Adipose tissue (tissue), 3 donors: ENCODE measurements around the gene GXYLT1. TPM values are rescaled to one million over a fixed set of nuclear protein-coding genes. Genes with fewer than 3 reads are reported as not detected.
"Not testable (repeated sequence)": the region's sequence is repeated elsewhere in the genome, so short reads cannot be mapped to it uniquely, and the experiment has no call there.

Experiments
- H3K27ac ChIP-seq: one replicate; pipeline ENCODE4 v1.5.1; 2013; ENCODE audit warnings: low read depth, low read length
- WGBS, 3 donors: extraction: QIAGEN DNeasy Blood & Tissue Kit; methylation state at CpG; one replicate each; pipeline ENCODE4 v1.1.7; 2013; 5-methylcytosine and 5-hydroxymethylcytosine counted together
- polyA plus RNA-seq, 3 donors: library from polyadenylated mRNA; stranded (reverse); fragments of 200-250 nt; gene quantifications; one replicate each; pipeline ENCODE4 v1.2.3, GENCODE V29; 2013
- donor health status: healthy with polysubstance abuse.
- donor health status: Bipolar disorder and iron deficiency.
- donor health status: healthy.

The GXYLT1 gene
- polyA plus RNA-seq, 3 donors: 2.1 to 6.2 (median 3.4) TPM

DNA sequence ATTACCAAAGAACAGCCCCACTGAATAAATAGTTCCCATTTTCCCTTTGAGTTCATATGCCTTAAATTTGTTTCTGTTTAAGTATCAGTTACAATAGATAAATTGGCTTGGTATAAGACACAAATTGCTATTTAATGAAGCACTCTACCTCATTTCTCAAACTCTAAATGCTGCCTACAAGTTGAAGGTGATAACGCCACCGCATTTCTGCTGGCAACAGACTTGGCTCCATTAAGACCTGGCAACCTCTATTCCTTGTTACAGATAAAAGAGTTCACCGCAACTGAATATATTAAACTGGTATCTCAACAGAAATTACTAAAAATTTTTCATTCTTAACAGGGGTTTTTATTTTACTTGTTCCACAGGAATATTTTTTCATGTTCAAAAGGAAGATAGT lies 35.6 kb downstream of the GXYLT1 start:
- H3K27ac ChIP-seq: no peak overlapping the region
- WGBS, 3 donors: 76 to 94% (median 88%) methylated on average over 3 of the region's 3 CpGs

DNA sequence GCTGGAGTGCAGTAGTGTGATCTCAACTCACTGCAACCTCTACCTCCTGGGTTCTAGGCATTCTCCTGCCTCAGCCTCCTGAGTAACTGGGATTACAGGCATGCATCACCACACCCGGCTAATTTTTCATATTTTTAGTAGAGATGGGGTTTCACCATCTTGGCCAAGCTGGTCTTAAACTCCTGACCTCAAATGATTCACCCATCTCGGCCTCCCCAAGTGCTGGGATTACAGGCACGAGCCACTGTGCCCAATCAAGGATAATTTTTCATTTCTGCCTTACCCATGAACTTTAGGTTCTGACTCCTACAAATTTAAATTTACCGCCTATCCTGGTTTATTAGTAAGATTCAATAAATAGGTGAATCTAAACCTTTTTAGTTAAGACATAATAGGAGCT lies 37.9 kb downstream of the GXYLT1 start:
- 93 to 97% (median 95%) methylated on average over 4 of the region's 4 CpGs for WGBS, 3 donors

DNA sequence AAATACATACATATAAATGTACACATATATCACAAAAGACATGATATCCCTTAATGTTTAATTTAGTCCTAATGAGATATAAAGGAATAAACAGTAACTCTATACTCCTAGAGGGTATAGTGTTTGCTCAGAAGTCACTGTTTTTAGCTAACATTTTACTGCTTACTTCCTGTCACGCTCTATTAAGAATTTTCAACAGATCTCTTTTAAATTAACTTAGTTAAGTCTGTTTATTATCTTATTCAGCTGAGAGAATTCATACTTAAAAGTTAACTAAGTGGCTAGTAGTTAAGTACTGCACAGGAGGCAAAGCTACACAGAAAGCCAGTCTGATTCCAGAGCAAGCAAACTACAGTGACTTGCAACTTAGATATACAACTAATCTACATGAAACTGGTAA lies 39.9 kb downstream of the GXYLT1 start:
- 80 to 84% (median 83%) methylated on average over 1 of the region's 1 CpG for WGBS, 3 donors
- no peak overlapping the region for H3K27ac ChIP-seq

More for the DNA sequence above, 37.9 kb downstream of the GXYLT1 start:
- not testable (repeated sequence) for H3K27ac ChIP-seq

DNA sequence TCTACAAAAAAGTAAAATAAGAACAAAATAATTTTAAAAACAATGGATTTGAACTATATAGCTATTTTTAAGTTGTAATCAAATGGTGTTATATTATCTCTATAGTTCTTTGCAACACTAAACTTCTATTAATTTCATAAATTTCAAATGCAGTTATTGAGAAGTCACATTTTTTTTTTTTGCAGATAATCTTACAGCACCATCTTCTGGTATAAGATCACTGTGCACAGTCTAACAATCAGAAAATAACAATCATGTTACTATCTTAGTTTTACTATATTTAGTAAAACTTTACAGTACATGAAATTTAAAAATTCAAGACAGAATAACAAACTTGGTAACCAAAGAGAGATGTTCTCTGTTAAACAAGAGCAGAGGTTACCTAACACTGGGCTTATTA lies 40.6 kb downstream of the GXYLT1 start:
- H3K27ac ChIP-seq: no peak overlapping the region

DNA sequence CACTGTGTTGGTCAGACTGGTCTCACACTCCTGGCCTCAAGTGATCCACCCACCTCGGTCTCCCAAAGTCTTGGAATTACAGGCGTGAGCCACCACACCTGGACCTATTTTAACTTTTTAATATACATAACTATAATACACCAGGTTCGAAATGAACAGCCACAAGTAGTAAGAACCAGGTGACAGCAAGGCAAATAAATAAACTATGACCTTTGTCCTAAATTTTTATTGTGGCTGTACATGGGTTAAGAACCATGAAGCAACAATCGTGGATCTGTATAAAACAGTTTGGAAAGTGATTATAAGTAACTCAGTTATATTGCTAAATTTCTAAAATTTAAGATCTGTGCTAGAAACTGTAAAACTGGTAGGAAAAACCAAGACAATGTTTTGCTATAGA lies 41.5 kb downstream of the GXYLT1 start:
- no peak overlapping the region for H3K27ac ChIP-seq
- 60 to 95% (median 89%) methylated on average over 4 of the region's 4 CpGs for WGBS, 3 donors

DNA sequence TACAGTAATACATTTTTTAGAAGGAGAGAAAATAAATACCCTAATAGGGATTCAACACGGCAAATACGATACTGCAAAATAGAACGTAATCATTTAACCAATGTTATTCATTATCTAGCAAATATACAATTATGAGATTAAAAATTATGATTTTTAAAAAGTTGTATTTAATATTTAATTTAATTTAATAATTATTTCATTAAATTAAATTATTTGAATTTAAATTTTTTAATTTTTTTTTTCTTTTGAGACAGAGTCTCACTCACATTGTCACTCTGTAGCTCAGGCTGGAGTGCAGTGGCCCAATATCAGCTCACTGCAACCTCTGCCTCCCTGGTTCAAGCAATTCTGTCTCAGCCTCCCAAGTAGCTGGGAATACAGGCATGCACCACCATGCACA lies 42.0 kb downstream of the GXYLT1 start:
- WGBS, 3 donors: 96 to 98% (median 97%) methylated on average over 3 of the region's 3 CpGs
- H3K27ac ChIP-seq: no peak overlapping the region

DNA sequence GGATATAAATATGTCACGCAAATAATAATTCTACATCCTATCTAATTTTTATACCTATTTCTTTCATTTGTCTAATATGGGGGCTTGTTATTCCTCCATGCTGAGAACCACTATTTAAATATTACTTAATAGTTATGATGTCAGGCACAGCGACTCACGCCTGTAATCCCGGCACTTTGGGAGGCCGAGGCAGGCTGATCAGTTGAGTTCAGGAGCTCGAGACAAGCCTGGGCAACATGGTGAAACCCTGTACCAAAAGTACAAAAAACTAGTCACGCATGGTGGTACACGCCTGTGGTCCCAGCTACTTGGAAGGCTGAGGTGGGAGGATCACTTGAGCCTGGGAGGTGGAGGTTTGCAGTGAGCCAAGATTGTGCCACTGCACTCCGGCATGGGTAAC lies 45.2 kb downstream of the GXYLT1 start:
- 97 to 100% (median 97%) methylated on average over 9 of the region's 9 CpGs for WGBS, 3 donors
- H3K27ac ChIP-seq: no peak overlapping the region

DNA sequence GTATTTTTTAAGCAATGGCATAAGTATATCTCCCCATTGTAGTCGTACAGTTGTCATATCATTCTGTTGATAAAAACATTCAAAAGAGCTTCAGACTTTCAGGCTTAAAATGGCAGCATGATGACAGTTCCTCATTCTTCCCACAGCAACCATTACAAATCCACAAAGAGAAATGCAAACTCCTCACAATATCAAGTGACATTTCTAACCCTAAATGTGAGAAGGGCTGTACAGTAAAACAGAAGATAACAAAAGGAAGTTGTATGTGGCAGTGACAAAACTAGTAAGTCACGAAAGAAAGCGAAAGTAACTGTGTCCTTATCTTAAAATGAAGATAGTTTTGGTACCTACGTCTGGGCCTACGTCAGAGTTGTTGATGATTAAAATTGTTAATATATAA lies 46.7 kb downstream of the GXYLT1 start:
- H3K27ac ChIP-seq: no peak overlapping the region
- WGBS, 3 donors: 45 to 70% (median 52%) methylated on average over 5 of the region's 5 CpGs

DNA sequence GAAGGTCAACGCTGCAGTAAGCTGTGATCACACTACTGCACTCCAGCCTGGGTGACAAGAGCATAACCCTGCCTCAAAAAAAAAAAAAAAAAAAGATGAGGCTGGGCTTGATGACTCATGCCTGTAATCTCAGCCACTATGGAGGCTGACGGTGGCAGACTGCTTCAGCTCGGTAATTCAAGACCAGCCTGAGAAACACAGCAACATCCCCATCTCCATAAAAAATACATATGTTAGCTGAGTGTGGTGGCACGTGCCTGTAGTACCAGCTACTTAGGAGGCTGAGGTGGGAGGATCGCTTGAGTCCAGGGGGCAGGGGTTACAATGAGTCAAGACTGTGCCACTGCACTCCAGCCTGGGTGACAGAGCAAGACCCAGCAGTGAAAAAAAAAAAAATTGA lies 50.4 kb downstream of the GXYLT1 start:
- H3K27ac ChIP-seq: no peak overlapping the region
- WGBS, 3 donors: 71 to 95% (median 91%) methylated on average over 5 of the region's 5 CpGs

DNA sequence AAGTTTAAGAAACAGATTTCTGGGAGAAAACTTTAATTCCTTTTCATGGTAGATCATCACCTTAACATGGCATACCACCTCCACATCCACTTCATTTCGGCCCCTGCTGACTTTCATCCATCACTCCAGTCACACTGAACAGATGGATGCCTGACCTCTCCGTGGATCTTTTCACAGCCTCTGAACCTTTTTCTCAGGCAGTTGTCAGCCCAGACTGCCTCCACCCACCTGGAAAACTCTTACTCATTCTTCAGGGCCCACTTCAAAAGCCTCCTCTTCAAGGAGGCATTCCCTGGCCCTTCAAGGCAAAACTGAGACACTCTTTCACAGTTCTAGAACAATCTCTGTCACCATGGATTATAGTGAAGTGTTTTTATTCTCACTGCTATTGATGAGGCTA lies 52.9 kb downstream of the GXYLT1 start:
- no peak overlapping the region for H3K27ac ChIP-seq
- 74 to 85% (median 77%) methylated on average over 2 of the region's 2 CpGs for WGBS, 3 donors

DNA sequence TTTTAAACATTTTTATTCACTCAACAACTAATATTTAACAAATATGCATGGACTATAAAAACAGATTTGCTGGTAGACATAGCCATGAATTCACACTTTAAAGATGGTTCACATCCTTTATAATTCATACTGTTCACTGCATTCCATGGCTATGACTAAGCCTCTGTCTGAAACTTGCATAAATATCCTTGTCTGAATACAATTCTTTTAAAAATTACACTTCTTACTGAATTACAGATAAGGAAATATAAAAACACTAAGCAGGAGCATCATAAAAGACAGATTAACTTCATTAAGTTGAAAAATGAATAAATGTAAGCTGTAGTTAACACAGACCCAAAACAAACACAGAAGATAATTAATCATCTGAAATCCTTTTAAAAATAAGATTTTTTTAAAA lies 53.8 kb downstream of the GXYLT1 start:
- H3K27ac ChIP-seq: no peak overlapping the region

DNA sequence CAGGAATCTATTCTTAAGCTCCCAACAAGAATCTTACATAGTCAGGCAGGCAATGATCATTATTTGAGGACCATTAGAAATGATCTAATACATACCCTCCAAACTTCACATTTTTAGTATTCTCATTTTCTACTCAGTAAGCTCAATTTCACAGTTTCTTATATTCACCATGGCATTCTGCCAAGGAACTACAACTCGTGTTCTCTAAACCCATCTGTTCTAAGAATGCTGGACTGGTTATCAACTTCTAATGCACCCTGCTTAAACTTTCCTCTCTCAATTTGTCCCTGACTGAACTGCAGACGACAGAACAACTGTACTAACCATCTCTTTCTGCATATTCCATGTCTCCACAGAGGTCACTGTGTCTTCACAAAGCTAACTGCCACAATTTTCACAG lies 58.6 kb downstream of the GXYLT1 start:
- 47 to 60% (median 52%) methylated on average over 2 of the region's 2 CpGs for WGBS, 3 donors
- no peak overlapping the region for H3K27ac ChIP-seq

DNA sequence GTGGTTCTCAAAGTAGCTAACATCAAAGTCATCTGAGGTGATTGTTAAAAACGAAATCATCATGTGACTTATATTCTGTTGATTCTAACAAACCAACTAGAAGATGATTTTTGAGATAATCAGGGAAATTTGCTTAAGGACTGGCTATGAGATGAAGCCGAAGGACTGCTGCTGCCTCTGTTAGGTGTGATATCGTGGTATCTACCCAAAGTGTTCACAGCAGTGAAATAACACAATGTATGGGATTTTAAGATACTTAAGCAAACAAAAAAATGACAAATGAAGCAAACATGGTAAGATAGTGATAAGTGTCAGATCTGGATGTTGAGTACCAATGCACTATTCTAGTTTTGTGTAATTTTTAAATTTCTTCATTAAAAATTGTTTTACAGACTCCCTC lies 59.1 kb downstream of the GXYLT1 start:
- WGBS, 3 donors: 67 to 73% (median 71%) methylated on average over 3 of the region's 3 CpGs
- H3K27ac ChIP-seq: no peak overlapping the region

DNA sequence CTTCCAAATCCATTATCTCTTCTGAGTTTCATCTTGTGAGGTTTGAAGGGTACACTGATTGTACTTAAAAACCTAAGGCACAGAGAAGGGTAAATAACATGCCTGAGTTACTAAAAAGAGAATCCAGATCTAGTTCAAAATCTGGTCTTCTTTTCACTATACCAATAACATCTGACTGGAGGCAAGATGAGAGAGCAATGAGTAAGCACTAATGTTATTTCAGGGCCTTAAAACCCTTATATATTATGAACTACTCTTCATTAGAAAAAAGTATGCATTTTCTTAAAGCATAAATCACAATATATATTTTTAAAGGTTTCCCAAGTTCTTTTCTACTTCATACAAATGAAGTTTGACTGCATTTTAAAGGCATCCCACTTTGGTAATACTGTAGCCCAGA lies 60.2 kb downstream of the GXYLT1 start:
- no peak overlapping the region for H3K27ac ChIP-seq

DNA sequence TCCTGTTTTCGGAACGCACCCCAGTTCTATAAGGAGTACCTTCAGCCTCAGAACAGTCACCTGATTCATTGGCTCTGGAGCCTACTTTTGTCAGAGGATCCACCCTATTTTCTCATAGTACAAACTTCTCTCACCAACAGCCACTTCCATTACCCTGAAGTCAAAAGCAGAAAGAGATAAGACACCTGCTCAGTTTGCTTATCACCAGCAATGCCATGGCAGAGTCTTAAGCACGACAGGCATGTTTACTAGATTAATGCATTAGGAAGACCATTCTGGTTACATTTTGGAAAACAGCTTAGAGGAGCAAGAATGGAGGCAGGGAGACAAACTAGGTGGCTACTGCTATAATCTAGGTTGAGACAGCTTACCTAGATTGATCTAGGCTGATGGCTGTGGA lies 67.7 kb downstream of the GXYLT1 start:
- no peak overlapping the region for H3K27ac ChIP-seq
- WGBS, 3 donors: 82 to 83% (median 82%) methylated on average over 3 of the region's 3 CpGs

DNA sequence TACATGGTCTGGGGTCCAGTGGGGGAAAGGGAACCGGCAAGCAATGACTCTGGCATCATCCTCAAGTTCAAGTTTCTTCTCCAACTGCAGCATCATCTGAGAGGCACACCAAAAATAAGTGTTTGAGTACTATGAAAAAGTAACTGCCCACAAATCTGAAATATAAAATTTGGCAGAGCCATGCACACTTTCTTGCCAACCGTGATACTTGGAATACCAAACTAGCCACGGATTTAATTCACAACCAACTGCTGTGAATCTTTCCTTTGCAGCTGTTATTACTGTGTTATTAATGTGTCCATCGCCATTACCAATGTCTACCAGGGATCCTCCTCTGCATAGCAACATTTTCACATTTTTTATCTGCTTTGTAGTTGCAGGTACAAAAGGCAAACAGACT lies 74.6 kb downstream of the GXYLT1 start:
- 78 to 83% (median 79%) methylated on average over 4 of the region's 4 CpGs for WGBS, 3 donors

DNA sequence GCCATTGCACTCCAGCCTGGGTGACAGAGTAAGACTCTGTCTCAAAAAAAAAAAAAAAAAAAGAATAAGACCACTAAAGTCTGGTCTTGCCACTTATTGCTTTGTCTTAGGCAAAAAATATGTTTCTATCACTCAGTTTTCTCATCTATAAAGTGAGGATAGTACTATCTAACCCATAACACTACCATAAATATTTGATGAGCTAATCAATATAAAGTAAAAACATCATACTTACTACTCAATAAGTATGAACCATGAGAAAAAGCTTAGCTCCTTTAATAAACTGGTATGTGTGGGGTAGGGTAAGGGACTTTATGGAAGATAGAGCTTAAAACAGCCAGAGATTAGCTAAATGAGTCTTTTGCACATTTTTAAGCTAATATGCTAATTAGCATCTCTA lies 85.5 kb downstream of the GXYLT1 start:
- H3K27ac ChIP-seq: no peak overlapping the region

More for the DNA sequence above, 74.6 kb downstream of the GXYLT1 start:
- no peak overlapping the region for H3K27ac ChIP-seq

DNA sequence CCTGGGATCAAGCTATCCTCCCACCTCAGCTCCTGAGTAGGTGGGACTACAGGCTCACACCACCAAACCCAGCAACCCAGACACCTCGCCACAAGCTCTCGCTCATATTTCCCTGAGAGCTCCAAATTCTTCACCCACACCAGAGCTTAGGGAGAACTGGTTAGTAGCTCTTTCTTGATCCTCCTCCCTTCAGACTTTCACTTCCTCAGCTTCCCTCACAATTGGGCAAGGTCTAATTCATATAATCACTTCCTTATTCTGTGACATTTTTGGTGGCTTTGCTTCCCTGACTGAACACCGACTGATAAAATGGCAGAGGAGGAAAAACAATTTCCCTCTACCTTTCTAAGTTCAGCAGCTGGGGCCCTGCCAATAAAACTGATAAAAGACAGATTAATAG lies 88.5 kb downstream of the GXYLT1 start:
- WGBS, 3 donors: 72 to 90% (median 76%) methylated on average over 3 of the region's 3 CpGs
- H3K27ac ChIP-seq: no peak overlapping the region

DNA sequence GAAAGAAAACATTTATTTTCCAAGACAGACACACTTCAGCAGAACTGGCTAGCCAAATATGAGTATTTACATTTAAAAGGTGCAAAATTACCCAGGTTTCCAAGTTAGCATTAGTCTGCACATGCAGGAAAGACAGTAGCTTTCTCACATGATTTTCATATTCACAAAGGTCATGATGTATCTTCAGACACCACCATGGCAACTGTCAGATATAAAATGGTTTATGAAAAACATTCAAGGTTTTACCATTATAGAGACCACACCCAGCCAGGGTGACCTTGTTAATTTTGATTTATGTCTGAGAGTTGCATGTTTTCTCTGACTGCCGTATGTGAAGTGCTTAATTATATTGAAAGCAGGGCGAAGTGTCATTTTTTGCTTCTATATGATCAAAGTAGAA lies 91.2 kb downstream of the GXYLT1 start:
- WGBS, 3 donors: 47 to 90% (median 81%) methylated on average over 2 of the region's 2 CpGs

DNA sequence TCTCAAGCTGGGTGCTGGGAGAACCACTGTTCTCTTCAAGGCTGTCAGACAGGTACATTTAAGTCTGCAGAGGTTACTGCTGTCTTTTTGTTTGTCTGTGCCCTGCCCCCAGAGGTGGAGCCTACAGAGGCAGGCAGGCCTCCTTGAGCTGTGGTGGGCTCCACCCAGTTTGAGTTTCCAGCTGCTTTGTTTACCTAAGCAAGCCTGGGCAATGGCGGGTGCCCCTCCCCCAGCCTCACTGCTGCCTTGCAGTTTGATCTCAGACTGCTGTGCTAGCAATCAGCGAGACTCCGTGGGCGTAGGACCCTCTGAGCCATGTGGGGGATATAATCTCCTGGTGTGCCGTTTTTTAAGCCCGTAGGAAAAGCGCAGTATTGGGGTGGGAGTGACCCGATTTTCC lies 95.7 kb downstream of the GXYLT1 start:
- 85 to 94% (median 92%) methylated on average over 8 of the region's 8 CpGs for WGBS, 3 donors

More for the DNA sequence above, 91.2 kb downstream of the GXYLT1 start:
- H3K27ac ChIP-seq: no peak overlapping the region

DNA sequence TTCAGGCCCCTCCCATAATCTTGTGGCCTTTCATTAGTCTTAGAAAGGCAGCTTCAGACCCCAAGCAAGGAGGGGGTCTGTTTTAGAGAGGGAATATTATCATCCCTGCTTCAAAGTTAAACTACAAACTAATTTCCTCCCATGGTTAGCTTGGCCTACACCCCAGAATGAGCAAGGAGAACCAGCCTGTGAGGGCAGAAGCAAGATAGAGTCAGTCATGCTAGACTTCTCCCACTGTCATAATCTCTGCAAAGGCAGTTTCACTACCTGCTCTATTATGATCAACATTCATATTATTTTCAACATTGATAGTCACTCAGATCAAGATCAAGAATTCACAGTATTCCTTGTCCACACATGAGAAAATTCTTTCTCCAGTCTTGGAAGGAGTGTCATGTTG lies 105.1 kb downstream of the GXYLT1 start:
- H3K27ac ChIP-seq: no peak overlapping the region

More for the DNA sequence above, 95.7 kb downstream of the GXYLT1 start:
- not testable (repeated sequence) for H3K27ac ChIP-seq

DNA sequence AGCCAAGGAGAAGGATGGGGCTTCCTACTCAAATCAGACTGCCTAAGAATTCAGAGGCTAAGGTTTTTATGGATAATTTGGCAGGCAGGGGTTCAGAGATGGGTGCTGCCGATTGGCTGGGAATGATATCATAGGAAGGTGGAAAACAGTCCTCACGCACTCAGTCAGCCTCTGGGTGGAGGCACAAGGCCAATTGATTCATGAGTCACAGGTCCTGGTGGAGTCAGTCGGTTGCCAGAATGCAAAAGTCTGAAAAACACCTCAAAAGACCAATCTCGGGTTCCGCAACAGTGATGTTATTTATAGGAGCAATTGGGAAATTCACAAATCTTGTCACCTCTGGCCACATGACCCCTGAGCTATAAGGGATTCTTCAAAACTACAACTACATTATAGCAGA lies 105.5 kb downstream of the GXYLT1 start:
- 74 to 84% (median 80%) methylated on average over 5 of the region's 5 CpGs for WGBS, 3 donors
- no peak overlapping the region for H3K27ac ChIP-seq
